AG10803 (cell line): ENCODE results near the gene KCNMB4.

Experiments
- DNase-seq: peaks from one replicate; pipeline ENCODE4 v3.0.0; 2010; ENCODE audit warnings: low read depth
- H3K4me3 ChIP-seq: 2 replicates; pipeline ENCODE4 v1.5.1; 2011; ENCODE audit warnings: mild to moderate bottlenecking, low read length, control low read depth
- TF ChIP-seq, protein P1 (sequence below): conservative IDR thresholded peaks from 2 replicates; pipeline ENCODE4 v1.5.1; 2011; ENCODE audit warnings: mild to moderate bottlenecking, low read length, control low read depth, inconsistent platforms

Gene KCNMB4

DNA sequence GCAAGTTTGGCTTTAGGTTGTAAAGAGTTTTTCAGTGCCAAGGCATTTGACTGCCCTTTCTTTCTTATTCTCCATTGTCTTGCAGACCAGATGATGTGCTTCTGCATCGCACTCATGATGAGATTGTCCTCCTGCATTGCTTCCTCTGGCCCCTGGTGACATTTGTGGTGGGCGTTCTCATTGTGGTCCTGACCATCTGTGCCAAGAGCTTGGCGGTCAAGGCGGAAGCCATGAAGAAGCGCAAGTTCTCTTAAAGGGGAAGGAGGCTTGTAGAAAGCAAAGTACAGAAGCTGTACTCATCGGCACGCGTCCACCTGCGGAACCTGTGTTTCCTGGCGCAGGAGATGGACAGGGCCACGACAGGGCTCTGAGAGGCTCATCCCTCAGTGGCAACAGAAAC lies 64.3 kb downstream of the KCNMB4 start:
- DNase-seq, result no peak
- no peak overlapping the region for H3K4me3 ChIP-seq
- TF ChIP-seq, protein P1, sequence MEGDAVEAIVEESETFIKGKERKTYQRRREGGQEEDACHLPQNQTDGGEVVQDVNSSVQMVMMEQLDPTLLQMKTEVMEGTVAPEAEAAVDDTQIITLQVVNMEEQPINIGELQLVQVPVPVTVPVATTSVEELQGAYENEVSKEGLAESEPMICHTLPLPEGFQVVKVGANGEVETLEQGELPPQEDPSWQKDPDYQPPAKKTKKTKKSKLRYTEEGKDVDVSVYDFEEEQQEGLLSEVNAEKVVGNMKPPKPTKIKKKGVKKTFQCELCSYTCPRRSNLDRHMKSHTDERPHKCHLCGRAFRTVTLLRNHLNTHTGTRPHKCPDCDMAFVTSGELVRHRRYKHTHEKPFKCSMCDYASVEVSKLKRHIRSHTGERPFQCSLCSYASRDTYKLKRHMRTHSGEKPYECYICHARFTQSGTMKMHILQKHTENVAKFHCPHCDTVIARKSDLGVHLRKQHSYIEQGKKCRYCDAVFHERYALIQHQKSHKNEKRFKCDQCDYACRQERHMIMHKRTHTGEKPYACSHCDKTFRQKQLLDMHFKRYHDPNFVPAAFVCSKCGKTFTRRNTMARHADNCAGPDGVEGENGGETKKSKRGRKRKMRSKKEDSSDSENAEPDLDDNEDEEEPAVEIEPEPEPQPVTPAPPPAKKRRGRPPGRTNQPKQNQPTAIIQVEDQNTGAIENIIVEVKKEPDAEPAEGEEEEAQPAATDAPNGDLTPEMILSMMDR, result no peak

DNA sequence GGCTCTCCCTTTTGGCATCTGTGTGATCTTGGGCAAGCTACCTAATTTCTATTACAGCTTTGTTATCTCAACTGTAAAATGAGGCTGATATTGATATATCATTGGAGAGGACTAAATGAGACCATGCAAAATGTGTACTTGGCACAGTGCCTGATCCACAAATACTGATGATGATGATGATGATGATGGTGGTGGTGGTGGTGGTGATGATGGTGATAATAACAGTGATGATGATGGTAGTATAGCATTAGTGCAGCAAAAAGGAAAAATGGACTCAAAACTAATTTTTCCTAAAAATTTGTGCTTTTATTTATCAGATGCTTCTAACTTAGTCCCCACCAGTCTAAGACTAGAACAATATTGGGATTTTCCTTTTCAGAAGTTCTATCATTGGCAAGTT lies 70.7 kb downstream of the KCNMB4 start:
- DNase-seq, result no peak
- TF ChIP-seq, protein P1, result no peak
- H3K4me3 ChIP-seq, result no peak overlapping the region

DNA sequence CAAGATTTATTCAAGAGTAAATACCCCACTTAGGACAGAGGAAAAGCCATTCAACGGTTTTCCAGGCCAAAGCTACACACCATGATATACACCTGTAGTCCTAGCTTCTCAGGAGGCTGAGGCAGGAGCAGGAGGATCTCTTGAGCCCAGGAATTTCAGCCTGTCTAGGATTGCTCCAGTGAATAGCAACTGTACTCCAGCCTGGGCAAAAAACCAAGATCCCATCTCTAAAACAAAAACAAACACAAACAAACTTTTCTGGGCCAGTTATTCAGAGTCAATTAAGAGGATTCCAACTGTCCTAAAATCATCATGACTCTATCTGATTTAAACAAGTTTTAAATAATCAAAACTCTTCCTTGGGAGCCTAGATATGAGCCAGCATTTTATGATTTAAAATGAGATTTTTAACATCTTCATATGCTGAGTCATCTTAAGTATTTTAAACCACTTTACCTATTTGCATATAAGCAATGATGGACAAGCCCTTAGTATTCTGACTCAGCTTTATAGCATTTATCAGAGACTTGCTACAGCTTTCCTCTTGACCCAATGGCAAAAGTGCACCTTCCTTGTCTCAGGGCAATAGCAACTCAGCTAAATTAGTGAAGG lies 77.1 kb downstream of the KCNMB4 start:
- no peak overlapping the region for H3K4me3 ChIP-seq
- TF ChIP-seq, protein P1, result no peak
- peak; percentile 5 for DNase-seq

DNA sequence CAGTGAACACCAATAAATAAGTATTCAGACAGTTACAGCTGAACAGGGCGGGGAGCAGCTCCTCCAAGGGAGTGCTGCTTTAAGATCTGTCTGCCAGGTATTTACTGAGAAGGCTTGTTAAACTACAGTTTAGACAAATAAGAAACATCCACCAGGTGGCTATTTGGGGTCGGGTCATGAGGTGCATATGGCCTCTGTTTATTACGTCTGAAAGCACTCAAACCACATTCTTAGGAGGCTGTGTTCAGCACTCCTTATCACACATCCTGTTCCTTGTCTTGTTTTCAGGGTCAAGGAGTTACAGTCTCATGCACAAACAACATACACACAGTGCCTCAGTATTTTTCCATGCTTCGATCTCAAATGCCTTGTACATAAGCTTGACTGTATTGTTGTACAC lies 78.8 kb downstream of the KCNMB4 start:
- TF ChIP-seq, protein P1, result no peak
- DNase-seq, result no peak
- no peak overlapping the region for H3K4me3 ChIP-seq

DNA sequence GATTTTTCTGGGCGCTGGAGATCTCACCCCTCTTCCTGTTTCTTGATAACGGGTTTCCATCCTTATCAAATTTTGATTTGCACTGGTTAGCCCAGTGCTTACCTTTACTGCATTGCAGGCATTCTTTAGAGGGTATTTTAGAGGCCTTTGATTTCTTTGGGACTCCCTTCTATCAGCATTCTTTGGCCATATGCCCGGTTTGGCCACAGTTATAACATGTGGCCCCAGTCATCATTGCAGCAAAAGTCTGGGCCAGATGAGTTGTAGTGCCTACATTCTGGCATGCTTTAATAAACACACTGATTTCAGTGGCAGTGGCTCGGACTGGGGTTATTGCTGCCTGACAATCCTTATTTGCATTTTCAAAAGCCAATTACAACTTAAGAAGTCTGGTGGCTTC lies 82.3 kb downstream of the KCNMB4 start:
- H3K4me3 ChIP-seq, result no peak overlapping the region
- TF ChIP-seq, protein P1, result no peak
- DNase-seq, result peak; percentile 6

DNA sequence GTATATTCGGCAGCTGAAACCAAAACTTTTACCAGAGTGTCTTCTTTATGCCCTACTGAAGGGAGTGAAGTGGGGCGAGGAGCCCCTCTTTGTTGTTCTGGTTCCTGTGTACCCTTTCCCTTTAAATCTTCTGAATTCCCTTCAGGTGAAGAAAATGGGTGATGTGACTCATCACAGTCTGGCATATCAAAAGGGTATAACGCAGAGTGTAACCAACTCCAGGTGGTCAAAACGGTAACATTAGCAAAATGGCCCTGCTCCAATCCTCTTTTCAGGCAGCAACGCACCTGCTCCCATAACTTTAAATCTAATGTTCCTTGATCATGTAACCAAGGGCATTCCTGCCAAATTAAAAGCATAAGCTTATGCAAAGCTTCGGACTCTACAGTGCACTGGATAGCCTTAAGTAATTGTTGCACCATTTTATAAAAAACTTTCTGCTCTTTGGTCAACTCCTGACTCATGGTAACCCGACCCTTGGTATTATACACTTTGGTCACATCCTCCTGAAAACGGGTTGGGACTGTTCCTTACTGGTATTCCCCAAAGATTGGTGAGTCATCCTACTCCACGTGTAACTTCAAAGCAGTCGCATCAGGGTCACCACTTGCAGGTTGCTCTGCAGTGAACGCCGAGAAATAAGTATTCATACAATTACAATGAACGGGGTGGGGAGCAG lies 83.1 kb downstream of the KCNMB4 start:
- H3K4me3 ChIP-seq, result no peak overlapping the region
- TF ChIP-seq, protein P1, result no peak
- DNase-seq, result no peak

DNA sequence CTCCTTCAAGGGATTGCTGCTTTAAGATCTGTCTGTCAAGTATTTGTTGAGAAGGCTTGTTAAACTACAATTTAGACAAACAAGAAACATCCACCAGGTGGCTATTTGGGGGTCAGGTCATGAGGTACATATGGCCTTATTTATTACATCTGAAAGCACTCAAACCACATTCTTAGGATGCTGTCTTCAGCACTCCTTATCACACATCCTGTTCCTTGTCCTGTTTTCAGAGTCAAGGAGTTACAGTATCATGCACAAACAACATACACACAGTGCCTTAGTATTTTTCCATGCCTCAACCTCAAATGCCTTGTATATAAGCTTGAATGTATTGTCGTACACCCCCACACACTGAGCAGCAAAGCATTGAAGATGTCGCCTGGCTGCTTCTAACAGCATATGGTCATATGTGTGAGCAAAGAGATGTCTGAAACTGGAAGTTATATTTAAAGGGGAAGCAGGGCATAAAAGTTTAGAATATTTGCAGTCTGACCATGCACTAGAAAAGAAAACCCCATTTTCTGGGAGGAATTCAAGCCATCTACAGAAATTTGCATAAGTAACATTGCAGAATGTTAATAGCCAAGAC lies 83.8 kb downstream of the KCNMB4 start:
- DNase-seq, result no peak
- no peak overlapping the region for H3K4me3 ChIP-seq
- TF ChIP-seq, protein P1, result no peak
